Colonic mucosa (tissue), 4 donors: ENCODE measurements around the gene MEF2D. TPM values are rescaled to one million over a fixed set of nuclear protein-coding genes. Genes with fewer than 3 reads are reported as not detected.
A peak's percentile ranks its signal among the peaks of the same experiment; 100 is the strongest.

Experiments used
- DNase-seq: peaks from one replicate; pipeline ENCODE4 v3.0.0-alpha.2; 2020
- H3K27ac ChIP-seq: fragments of 200-600 bp; one replicate; pipeline ENCODE4 v1.8.0; 2021
- H3K27me3 ChIP-seq: fragments of 200-600 bp; one replicate; pipeline ENCODE4 v1.8.0; 2021
- H3K36me3 ChIP-seq: fragments of 200-600 bp; one replicate; pipeline ENCODE4 v1.8.0; 2021
- H3K4me1 ChIP-seq: fragments of 200-600 bp; one replicate; pipeline ENCODE4 v1.8.0; 2021; ENCODE audit warnings: mild to moderate bottlenecking
- H3K4me3 ChIP-seq: fragments of 200-600 bp; one replicate; pipeline ENCODE4 v1.8.0; 2021
- H3K9ac ChIP-seq, 2 donors: one replicate each; pipeline ENCODE4 v1.7.0; 2013; ENCODE audit warnings: control low read depth in 2 of 2, low read depth in 2 of 2, low read length in 2 of 2
- H3K9me3 ChIP-seq: fragments of 200-600 bp; one replicate; pipeline ENCODE4 v1.8.0; 2021
- intact Hi-C: fragments of 100-400 bp; cut with DNase I; formaldehyde crosslinking; loops from one replicate; pipeline ENCODE4 v1.14.1; 2022
- total RNA-seq, 2 donors: library from RNA; stranded (reverse); fragmentation: NEBNext Ultra II Directional in 1 of 2; extraction: Animal tissue kit (Norgen Biotek cat#: 25700) in 1 of 2; gene quantifications; one replicate each; pipeline ENCODE4 v1.2.1, GENCODE V29; 2021
- TF ChIP-seq, protein P1 (sequence below): fragments of 200-600 bp; IDR thresholded peaks from one replicate; pipeline ENCODE4 v1.8.0; 2022; ENCODE audit warnings: antibody characterized with exemption, mild to moderate bottlenecking
- donor health status: healthy.
- donor health status: DM: no; HTN: no; CAD: no.
- donor health status: DM: no; HTN: no; CAD: no.

MEF2D gene
- total RNA-seq, 2 donors from 2014 or later: 32.3 to 49.9 TPM

DNA sequence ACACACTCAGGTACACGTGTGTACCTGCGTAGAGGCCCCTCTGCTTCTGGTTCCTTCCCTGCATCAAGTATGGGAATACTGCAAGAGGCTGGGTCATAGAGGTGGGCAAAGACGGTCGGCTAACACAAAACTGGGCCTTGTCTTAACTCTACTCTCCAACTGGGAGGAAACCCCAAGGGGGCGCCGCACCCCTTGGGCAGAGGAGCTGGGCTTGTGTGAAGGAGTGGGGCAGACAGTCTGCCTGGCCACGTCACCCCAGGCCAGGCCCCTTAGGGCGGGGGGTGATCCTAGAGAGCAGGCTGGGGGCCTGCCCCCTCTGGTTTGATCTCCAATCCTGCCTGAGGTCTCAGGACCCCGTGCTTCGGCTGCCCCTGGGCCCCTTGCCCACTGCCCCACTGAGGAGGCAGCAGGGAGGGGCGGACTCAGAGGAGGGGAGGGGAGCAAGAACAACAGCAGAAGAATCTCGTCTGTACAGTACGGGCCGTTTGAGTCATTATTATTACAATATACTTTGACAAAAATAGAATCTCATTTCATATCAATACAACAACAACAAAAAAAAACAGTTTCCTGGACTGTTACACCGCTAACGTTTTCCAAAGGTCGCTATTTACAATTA lies 34.7 kb downstream of the MEF2D start:
- no peak overlapping the region for H3K4me3 ChIP-seq
- TF ChIP-seq, protein P1, sequence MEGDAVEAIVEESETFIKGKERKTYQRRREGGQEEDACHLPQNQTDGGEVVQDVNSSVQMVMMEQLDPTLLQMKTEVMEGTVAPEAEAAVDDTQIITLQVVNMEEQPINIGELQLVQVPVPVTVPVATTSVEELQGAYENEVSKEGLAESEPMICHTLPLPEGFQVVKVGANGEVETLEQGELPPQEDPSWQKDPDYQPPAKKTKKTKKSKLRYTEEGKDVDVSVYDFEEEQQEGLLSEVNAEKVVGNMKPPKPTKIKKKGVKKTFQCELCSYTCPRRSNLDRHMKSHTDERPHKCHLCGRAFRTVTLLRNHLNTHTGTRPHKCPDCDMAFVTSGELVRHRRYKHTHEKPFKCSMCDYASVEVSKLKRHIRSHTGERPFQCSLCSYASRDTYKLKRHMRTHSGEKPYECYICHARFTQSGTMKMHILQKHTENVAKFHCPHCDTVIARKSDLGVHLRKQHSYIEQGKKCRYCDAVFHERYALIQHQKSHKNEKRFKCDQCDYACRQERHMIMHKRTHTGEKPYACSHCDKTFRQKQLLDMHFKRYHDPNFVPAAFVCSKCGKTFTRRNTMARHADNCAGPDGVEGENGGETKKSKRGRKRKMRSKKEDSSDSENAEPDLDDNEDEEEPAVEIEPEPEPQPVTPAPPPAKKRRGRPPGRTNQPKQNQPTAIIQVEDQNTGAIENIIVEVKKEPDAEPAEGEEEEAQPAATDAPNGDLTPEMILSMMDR: no peak
- H3K9me3 ChIP-seq: no peaks in the 10 kb centered on the region
- H3K27me3 ChIP-seq: no peaks in the 10 kb centered on the region
- peaks cover 21% of the 10 kb centered on the region for H3K36me3 ChIP-seq
- H3K4me1 ChIP-seq: peaks cover 11% of the 10 kb centered on the region
- no peak for DNase-seq
- peak overlapping the region in 1 of 2 donors; percentile 15 for H3K9ac ChIP-seq
- intact Hi-C loops: no loop called here
- H3K27ac ChIP-seq: no peak overlapping the region

- no peak for DNase-seq
- no peak overlapping the region for H3K27ac ChIP-seq
- no peak overlapping the region for H3K4me3 ChIP-seq
- intact Hi-C loops: no loop called here
- peaks cover 21% of the 10 kb centered on the region for H3K36me3 ChIP-seq
- H3K9ac ChIP-seq: no peak overlapping the region
- no peaks in the 10 kb centered on the region for H3K27me3 ChIP-seq
- no peaks in the 10 kb centered on the region for H3K9me3 ChIP-seq
- TF ChIP-seq, protein P1: no peak
- H3K4me1 ChIP-seq: peaks cover 8% of the 10 kb centered on the region
These were observed 35.6 kb downstream of the MEF2D start for GRCh38 chr1:156464825-156465452.

GRCh38 chr1:156464335-156464734 lies 36.2 kb downstream of the MEF2D start:
- Histone ChIP-seq H3K4me3 (no peak overlapping the region), H3K27me3 (no peaks in the 10 kb centered on the region), H3K4me1 (peaks cover 8% of the 10 kb centered on the region), H3K9ac (no peak overlapping the region), H3K9me3 (no peaks in the 10 kb centered on the region), H3K36me3 (peaks cover 21% of the 10 kb centered on the region), H3K27ac (peak overlapping the region; percentile 50)
- no peak for DNase-seq
- intact Hi-C loops: no loop called here
- TF ChIP-seq, protein P1: no peak

DNA sequence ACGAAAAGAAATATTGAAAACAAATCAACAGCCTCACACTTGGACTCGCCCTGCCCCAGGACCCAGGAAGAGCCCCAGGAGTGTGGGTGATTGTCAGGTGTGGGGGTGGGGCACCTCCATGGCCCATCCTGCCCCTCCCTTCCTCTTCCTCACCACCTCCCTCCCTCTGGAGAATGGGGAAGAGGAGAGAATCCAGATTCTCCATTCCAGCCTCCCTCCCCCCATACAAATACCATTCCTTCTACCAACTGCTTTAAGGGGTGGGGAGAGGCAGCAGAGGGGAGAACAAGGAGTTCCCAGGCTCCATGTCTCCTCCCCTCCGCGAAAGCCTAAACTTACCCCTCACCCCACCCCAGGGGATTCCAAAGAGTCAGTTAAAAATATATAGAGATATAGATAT lies 36.7 kb downstream of the MEF2D start:
- peak overlapping the region in 1 of 2 donors; percentile 57 for H3K9ac ChIP-seq
- intact Hi-C loops: no loop called here
- DNase-seq: no peak
- TF ChIP-seq, protein P1: no peak
- H3K4me3 ChIP-seq: no peak overlapping the region
- peaks cover 21% of the 10 kb centered on the region for H3K36me3 ChIP-seq
- no peaks in the 10 kb centered on the region for H3K27me3 ChIP-seq
- H3K9me3 ChIP-seq: no peaks in the 10 kb centered on the region
- peak overlapping the region; percentile 50 for H3K27ac ChIP-seq
- peaks cover 8% of the 10 kb centered on the region for H3K4me1 ChIP-seq

DNA sequence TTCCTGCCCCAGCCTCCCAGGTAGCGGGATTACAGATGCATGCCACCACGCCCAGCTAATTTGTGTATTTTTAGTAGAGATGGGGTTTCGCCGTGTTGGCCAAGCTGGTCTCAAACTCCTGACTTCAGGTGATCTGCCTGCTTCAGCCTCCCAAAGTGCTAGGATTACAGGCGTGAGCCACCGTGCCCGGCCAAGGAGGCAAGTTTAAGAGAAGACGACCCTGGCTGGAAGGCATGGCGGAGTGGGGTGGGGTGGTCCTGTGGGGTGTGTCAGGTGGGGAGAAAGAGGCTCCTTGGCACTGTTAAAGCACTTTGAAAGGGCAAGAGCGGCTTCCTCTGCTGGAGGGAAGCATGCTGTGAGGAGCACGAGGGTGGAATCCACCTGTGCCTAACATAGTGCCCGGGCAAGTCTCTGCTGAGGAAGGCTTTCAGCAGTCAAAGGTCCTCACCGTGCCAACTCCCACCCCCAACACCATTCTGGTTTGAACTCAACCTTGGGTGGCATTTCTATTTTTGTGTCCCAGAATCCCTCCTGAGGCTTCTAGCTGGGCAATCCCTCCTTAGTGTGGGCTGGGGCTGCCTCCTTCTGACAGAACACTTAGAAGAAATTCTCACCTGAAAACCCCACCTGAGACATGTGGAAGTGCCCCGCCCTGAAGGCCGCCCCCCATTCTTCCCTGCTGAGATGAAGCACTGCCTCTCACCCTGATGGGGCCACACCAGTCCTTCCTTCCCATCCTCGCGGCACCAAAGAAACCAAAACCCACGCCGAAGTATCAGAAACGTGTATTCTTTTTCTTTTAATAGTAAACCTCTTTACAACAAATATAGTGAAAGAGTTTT lies 37.4 kb downstream of the MEF2D start:
- peaks cover 15% of the 10 kb centered on the region for H3K36me3 ChIP-seq
- intact Hi-C loops: no loop called here

More for the DNA sequence above, 37.4 kb downstream of the MEF2D start:
- TF ChIP-seq, protein P1: no peak
- DNase-seq: no peak
- Histone ChIP-seq H3K4me1 (peaks cover 8% of the 10 kb centered on the region), H3K9me3 (no peaks in the 10 kb centered on the region), H3K9ac (peak overlapping the region in 1 of 2 donors; percentile 57), H3K4me3 (no peak overlapping the region), H3K27me3 (no peaks in the 10 kb centered on the region), H3K27ac (peak overlapping the region; percentile 50)
